ENCODE results near the gene QRICH1.

DNA sequence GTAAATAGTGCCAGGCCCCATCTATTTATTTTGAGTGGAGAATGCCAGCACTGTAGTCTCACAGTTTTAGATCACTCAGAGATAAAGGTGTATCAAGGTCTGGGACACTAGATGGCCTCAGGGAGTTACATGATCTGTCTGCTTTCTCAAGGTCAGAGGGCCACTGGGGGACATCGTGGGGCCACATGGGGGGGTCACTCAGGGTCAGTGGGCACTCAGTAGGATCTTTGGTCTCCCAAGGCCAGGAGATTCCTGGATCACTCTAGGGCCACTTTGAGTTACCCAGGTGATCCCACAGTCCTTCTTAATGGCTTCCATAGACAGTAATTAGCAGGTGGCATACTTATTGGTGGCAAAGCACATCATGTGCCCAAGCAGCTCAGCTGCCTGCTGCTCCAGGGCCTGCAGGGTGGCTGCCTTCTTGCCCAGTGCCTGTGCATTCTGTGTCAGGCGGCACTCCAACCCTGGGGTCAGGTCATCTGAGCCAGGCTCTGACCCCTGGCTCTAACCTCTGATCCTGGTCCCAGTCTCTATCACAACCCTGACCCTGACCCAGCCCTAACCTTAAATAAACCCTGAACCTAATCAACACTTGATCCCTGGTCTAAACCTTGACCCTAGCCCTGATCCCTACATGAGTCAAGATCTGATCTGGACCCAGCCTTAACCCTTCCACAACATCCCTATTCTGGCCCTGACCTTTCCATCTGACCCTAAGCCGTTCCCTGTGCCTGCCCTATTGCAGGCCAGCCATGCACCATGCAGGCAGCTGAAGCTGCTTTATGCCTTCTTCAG, 40.8 kb upstream of the QRICH1 start:
- TF ChIP-seq CTCF (IDR thresholded peaks at IDR 0.05 in 2 of 3, conservative IDR thresholded peaks at IDR 0.05 in 1 of 3; ENCODE audit: control insufficient read depth in 2 of 3, extremely low read depth in 1 of 3, insufficient read depth in 1 of 3, low read depth in 3 of 3, low read length in 3 of 3) (no peak), ZNF207 (IDR thresholded peaks at IDR 0.05; ENCODE audit: borderline replicate concordance) (no peak), CHD4 (IDR thresholded peaks at IDR 0.05) (no peak), SP1 (IDR thresholded peaks at IDR 0.05; ENCODE audit: low read depth, low read length) (no peak), CBFB (IDR thresholded peaks at IDR 0.05; ENCODE audit: low read depth) (no peak), JUNB (IDR thresholded peaks at IDR 0.05) (no peak), BHLHE40 (IDR thresholded peaks at IDR 0.05; ENCODE audit: borderline replicate concordance in 1 of 2, low read depth in 2 of 2, low read length in 1 of 2) (no peak), RBBP5 (conservative IDR thresholded peaks at IDR 0.05) (no peak), MXI1 (IDR thresholded peaks at IDR 0.05; ENCODE audit: low read depth, low read length) (no peak), TAF1 (IDR thresholded peaks at IDR 0.05; ENCODE audit: borderline replicate concordance, low read depth, low read length) (no peak), CEBPB (IDR thresholded peaks at IDR 0.05; ENCODE audit: borderline replicate concordance in 1 of 2, low read depth in 2 of 2, low read length in 2 of 2) (no peak), HCFC1 (IDR thresholded peaks at IDR 0.05; ENCODE audit: low read length) (no peak)
- TF ChIP-seq, protein P1, sequence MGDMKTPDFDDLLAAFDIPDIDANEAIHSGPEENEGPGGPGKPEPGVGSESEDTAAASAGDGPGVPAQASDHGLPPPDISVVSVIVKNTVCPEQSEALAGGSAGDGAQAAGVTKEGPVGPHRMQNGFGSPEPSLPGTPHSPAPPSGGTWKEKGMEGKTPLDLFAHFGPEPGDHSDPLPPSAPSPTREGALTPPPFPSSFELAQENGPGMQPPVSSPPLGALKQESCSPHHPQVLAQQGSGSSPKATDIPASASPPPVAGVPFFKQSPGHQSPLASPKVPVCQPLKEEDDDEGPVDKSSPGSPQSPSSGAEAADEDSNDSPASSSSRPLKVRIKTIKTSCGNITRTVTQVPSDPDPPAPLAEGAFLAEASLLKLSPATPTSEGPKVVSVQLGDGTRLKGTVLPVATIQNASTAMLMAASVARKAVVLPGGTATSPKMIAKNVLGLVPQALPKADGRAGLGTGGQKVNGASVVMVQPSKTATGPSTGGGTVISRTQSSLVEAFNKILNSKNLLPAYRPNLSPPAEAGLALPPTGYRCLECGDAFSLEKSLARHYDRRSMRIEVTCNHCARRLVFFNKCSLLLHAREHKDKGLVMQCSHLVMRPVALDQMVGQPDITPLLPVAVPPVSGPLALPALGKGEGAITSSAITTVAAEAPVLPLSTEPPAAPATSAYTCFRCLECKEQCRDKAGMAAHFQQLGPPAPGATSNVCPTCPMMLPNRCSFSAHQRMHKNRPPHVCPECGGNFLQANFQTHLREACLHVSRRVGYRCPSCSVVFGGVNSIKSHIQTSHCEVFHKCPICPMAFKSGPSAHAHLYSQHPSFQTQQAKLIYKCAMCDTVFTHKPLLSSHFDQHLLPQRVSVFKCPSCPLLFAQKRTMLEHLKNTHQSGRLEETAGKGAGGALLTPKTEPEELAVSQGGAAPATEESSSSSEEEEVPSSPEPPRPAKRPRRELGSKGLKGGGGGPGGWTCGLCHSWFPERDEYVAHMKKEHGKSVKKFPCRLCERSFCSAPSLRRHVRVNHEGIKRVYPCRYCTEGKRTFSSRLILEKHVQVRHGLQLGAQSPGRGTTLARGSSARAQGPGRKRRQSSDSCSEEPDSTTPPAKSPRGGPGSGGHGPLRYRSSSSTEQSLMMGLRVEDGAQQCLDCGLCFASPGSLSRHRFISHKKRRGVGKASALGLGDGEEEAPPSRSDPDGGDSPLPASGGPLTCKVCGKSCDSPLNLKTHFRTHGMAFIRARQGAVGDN (IDR thresholded peaks at IDR 0.05), result no peak
- TF ChIP-seq, protein P2, sequence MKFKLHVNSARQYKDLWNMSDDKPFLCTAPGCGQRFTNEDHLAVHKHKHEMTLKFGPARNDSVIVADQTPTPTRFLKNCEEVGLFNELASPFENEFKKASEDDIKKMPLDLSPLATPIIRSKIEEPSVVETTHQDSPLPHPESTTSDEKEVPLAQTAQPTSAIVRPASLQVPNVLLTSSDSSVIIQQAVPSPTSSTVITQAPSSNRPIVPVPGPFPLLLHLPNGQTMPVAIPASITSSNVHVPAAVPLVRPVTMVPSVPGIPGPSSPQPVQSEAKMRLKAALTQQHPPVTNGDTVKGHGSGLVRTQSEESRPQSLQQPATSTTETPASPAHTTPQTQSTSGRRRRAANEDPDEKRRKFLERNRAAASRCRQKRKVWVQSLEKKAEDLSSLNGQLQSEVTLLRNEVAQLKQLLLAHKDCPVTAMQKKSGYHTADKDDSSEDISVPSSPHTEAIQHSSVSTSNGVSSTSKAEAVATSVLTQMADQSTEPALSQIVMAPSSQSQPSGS (IDR thresholded peaks at IDR 0.05; ENCODE audit: low read length), result no peak
